GM12874 (cell line): Measurements from ENCODE around the gene AGBL4.

Source experiments
- CTCF ChIP-seq: IDR thresholded peaks from 2 replicates; pipeline ENCODE4 v1.5.1; 2011; ENCODE audit warnings: low read depth, mild to moderate bottlenecking, control low read depth, low read length, moderate library complexity; ENCODE audit not compliant: insufficient read depth

Gene AGBL4

GRCh38 chr1:48977273-48977672, 1046.5 kb downstream of the AGBL4 start:
- no peak for TF ChIP-seq CTCF

- no peak for TF ChIP-seq CTCF
These were observed 1053.8 kb downstream of the AGBL4 start for GRCh38 chr1:48969971-48970370.

- TF ChIP-seq CTCF, result no peak
These were observed 1056.4 kb downstream of the AGBL4 start for GRCh38 chr1:48967318-48967717.

- no peak for TF ChIP-seq CTCF
These were observed 1057.2 kb downstream of the AGBL4 start for GRCh38 chr1:48966583-48966982.

- no peak for TF ChIP-seq CTCF
These were observed 1063.4 kb downstream of the AGBL4 start for GRCh38 chr1:48960320-48960719.

- TF ChIP-seq CTCF, result no peak
These were observed 1068.0 kb downstream of the AGBL4 start for GRCh38 chr1:48955774-48956173.

GRCh38 chr1:48953617-48954016, 1070.1 kb downstream of the AGBL4 start:
- no peak for TF ChIP-seq CTCF

GRCh38 chr1:48948562-48948961, 1075.2 kb downstream of the AGBL4 start:
- no peak for TF ChIP-seq CTCF
